Kidney (tissue), 14 donors: Measurements from ENCODE around the gene THAP8. TPM values are rescaled to one million over a fixed set of nuclear protein-coding genes. Genes with fewer than 3 reads are reported as not detected.

Experiments
- DNase-seq, 5 donors: peaks; one replicate each; pipeline ENCODE4 v3.0.0-alpha.2; 2013 to 2020
- FAIRE-seq: peaks from 2 replicates; lab custom pipeline; 2012; peaks lifted over from hg19 to GRCh38; lab: Jason Lieb, UNC
- H3K27ac ChIP-seq, 2 donors: one replicate each; pipeline ENCODE4 v1.7.0; 2013; ENCODE audit warnings: low read depth in 2 of 2, low read length in 2 of 2, inconsistent platforms in 1 of 2
- H3K27me3 ChIP-seq: one replicate; pipeline ENCODE4 v1.7.1; 2013; ENCODE audit warnings: low read length, inconsistent platforms; ENCODE audit not compliant: control insufficient read depth, insufficient read depth
- H3K36me3 ChIP-seq, 3 donors: one replicate each; pipeline versions ENCODE4 v1.7.0 to v1.7.1; 2013; ENCODE audit warnings: low read length in 3 of 3, control low read depth in 1 of 3, inconsistent platforms in 1 of 3; ENCODE audit not compliant: insufficient read depth in 3 of 3, control insufficient read depth in 2 of 3
- H3K4me1 ChIP-seq, 3 donors: one replicate each; pipeline versions ENCODE4 v1.7.0 to v1.7.1; 2013; ENCODE audit warnings: low read length in 3 of 3, inconsistent platforms in 1 of 3, low read depth in 1 of 3; ENCODE audit not compliant: control insufficient read depth in 2 of 3, insufficient read depth in 2 of 3
- H3K4me3 ChIP-seq, 3 donors: one replicate each; pipeline versions ENCODE4 v1.7.0 to v1.8.1; 2013; ENCODE audit warnings: low read length in 3 of 3, control low read depth in 1 of 3, inconsistent platforms in 1 of 3
- H3K9ac ChIP-seq, 3 donors: one replicate each; pipeline versions ENCODE4 v1.7.0 to v1.7.1; 2013; ENCODE audit warnings: low read length in 3 of 3, control low read depth in 1 of 3, inconsistent platforms in 1 of 3
- H3K9me3 ChIP-seq, 3 donors: one replicate each; pipeline versions ENCODE4 v1.7.0 to v1.7.1; 2013; ENCODE audit warnings: low read length in 3 of 3, control low read depth in 1 of 3, inconsistent platforms in 1 of 3; ENCODE audit not compliant: control insufficient read depth in 2 of 3, insufficient read depth in 1 of 3
- CTCF ChIP-seq: IDR thresholded peaks from 3 replicates; pipeline ENCODE4 v1.5.1; 2012; ENCODE audit warnings: mild to moderate bottlenecking, moderate library complexity, borderline replicate concordance; ENCODE audit not compliant: insufficient read depth; ENCODE audit errors: extremely low read depth
- intact Hi-C: fragments of 100-400 bp; cut with DNase I; formaldehyde crosslinking; loops from one replicate; pipeline ENCODE4 v1.11.1; 2022
- polyA plus RNA-seq: library from polyadenylated mRNA; stranded (reverse); fragments of 350-450 nt; fragmentation: Illumina TruSeq; extraction: RNeasy Lipid Tissue Mini Kit (QIAGEN cat#74804); gene quantifications from one replicate; pipeline ENCODE4 v1.2.3, GENCODE V29; 2014; ENCODE audit warnings: low read depth, low replicate concordance; ENCODE audit not compliant: insufficient read depth
- total RNA-seq: library from RNA; stranded (reverse); fragmentation: NEBNext Ultra II Directional; extraction: Animal tissue kit (Norgen Biotek cat#: 25700); gene quantifications from one replicate; pipeline ENCODE4 v1.2.1, GENCODE V29; 2021
- donor health status: control.
- donor health status: control.
- donor health status: control.
- donor health status: control.
- donor health status: control.
- donor health status: DM: yes; HTN: yes; CAD: no.
- donor health status: Normal renal cell carcinoma (clear cell type).

THAP8 gene
- total and polyA plus RNA-seq, 2 donors from 2014 or later: 3.7 to 10.3 TPM

- intact Hi-C loops: no loop called here
- H3K9me3 ChIP-seq: no peaks in the 10 kb centered on the region
- TF ChIP-seq CTCF: no peak
These were observed 46.4 kb upstream of the THAP8 start for GRCh38 chr19:36100476-36100875.

GRCh38 chr19:36099166-36099785 lies 45.2 kb upstream of the THAP8 start:
- TF ChIP-seq CTCF: no peak
- FAIRE-seq: no peak

More at GRCh38 chr19:36100476-36100875, 46.4 kb upstream of the THAP8 start:
- Histone ChIP-seq H3K4me3 (no peak overlapping the region), H3K27ac (no peak overlapping the region), H3K9ac (no peak overlapping the region), H3K27me3 (no peaks in the 10 kb centered on the region), H3K4me1 (no peaks in the 10 kb centered on the region), H3K36me3 (no peaks in the 10 kb centered on the region)
- DNase-seq (no peak), FAIRE-seq (no peak)

GRCh38 chr19:36097036-36097435 lies 43.0 kb upstream of the THAP8 start:
- no peaks in the 10 kb centered on the region for H3K4me1 ChIP-seq
- no peak for FAIRE-seq

More at GRCh38 chr19:36099166-36099785, 45.2 kb upstream of the THAP8 start:
- Histone ChIP-seq H3K9ac (no peak overlapping the region), H3K27me3 (no peaks in the 10 kb centered on the region), H3K4me3 (no peak overlapping the region), H3K9me3 (no peaks in the 10 kb centered on the region), H3K27ac (no peak overlapping the region), H3K4me1 (no peaks in the 10 kb centered on the region), H3K36me3 (no peaks in the 10 kb centered on the region)
- DNase-seq: no peak
- intact Hi-C loops: no loop called here

More at GRCh38 chr19:36097036-36097435, 43.0 kb upstream of the THAP8 start:
- TF ChIP-seq CTCF: no peak
- H3K27ac ChIP-seq: no peak overlapping the region
- no peak overlapping the region for H3K9ac ChIP-seq
- H3K27me3 ChIP-seq: no peaks in the 10 kb centered on the region
- H3K9me3 ChIP-seq: no peaks in the 10 kb centered on the region
- intact Hi-C loops: no loop called here
- H3K36me3 ChIP-seq: no peaks in the 10 kb centered on the region
- no peak overlapping the region for H3K4me3 ChIP-seq
- DNase-seq: no peak
